CD4-positive, alpha-beta T cell (primary cell): ENCODE results near the gene DIPK1B. TPM values are rescaled to one million over a fixed set of nuclear protein-coding genes. Genes with fewer than 3 reads are reported as not detected.

Experiments used
- ATAC-seq: fragments of 200-7000 bp; cut with Tn5 transposase; one replicate; pipeline ENCODE4 v1.10.0; 2022; ENCODE audit warnings: mild to moderate bottlenecking; ENCODE audit not compliant: poor library complexity
- CTCF ChIA-PET: fragments of 350-600 bp; sonication (Branson Sonifier 250); formaldehyde crosslinking; loops from one replicate; lab custom pipeline; 2021; ENCODE audit warnings: antibody characterized with exemption, inconsistent platforms; lab: Charles Lee
- POLR2A ChIA-PET: fragments of 350-600 bp; sonication (Branson Sonifier 250); formaldehyde crosslinking; loops from one replicate; lab custom pipeline; 2021; ENCODE audit warnings: antibody characterized with exemption, inconsistent platforms; lab: Charles Lee
- DNase-seq, 14 experiments: peaks; one replicate each; pipeline ENCODE4 v3.0.0-alpha.2; 2013 to 2020; ENCODE audit warnings: mixed read lengths in 2 of 14
- H3K27ac ChIP-seq, 2 donors: one replicate each; pipeline versions ENCODE4 v1.5.1 to v1.7.0; 2013; ENCODE audit warnings: low read length in 2 of 2, low read depth in 1 of 2, mild to moderate bottlenecking in 1 of 2
- H3K27me3 ChIP-seq, 2 experiments: 1 replicate in 1 of 2; 2 replicates in 1 of 2; pipeline versions ENCODE4 v1.6.1 to v1.7.0; 2013; ENCODE audit warnings: low read length in 2 of 2, control low read depth in 1 of 2, mild to moderate bottlenecking in 1 of 2, moderate library complexity in 1 of 2; ENCODE audit not compliant: insufficient read depth in 2 of 2, control insufficient read depth in 1 of 2
- H3K36me3 ChIP-seq: one replicate; pipeline ENCODE4 v1.6.1; 2013; ENCODE audit warnings: low read length, control low read depth; ENCODE audit not compliant: insufficient read depth
- H3K4me1 ChIP-seq: one replicate; pipeline ENCODE4 v1.6.1; 2013; ENCODE audit warnings: low read length, control low read depth; ENCODE audit not compliant: insufficient read depth
- H3K4me3 ChIP-seq: one replicate; pipeline ENCODE4 v1.5.1; 2013; ENCODE audit warnings: mild to moderate bottlenecking, low read length, moderate library complexity
- H3K9me3 ChIP-seq, 2 experiments: 1 replicate in 1 of 2; 2 replicates in 1 of 2; pipeline versions ENCODE4 v1.6.1 to v1.7.0; 2013; ENCODE audit warnings: low read length in 2 of 2, mild to moderate bottlenecking in 2 of 2, control low read depth in 1 of 2, moderate library complexity in 1 of 2; ENCODE audit not compliant: control insufficient read depth in 1 of 2, insufficient read depth in 1 of 2
- H3K27ac Mint-ChIP-seq: one replicate; pipeline ENCODE4 v1.8.0; 2020; ENCODE audit warnings: mixed read lengths
- H3K27me3 Mint-ChIP-seq: one replicate; pipeline ENCODE4 v1.8.0; 2021; ENCODE audit warnings: mixed read lengths
- H3K36me3 Mint-ChIP-seq: one replicate; pipeline ENCODE4 v1.8.0; 2021; ENCODE audit warnings: low read depth, mixed read lengths
- H3K4me1 Mint-ChIP-seq: one replicate; pipeline ENCODE4 v1.8.0; 2021; ENCODE audit warnings: low read depth, mixed read lengths
- H3K4me3 Mint-ChIP-seq: one replicate; pipeline ENCODE4 v1.8.0; 2020; ENCODE audit warnings: mild to moderate bottlenecking, mixed read lengths
- H3K9me3 Mint-ChIP-seq: one replicate; pipeline ENCODE4 v1.8.0; 2020; ENCODE audit warnings: mixed read lengths
- intact Hi-C, 2 experiments: fragments of 100-400 bp; cut with DNase I in 1 of 2; cut with micrococcal nuclease in 1 of 2; formaldehyde crosslinking; loops; one replicate each; pipeline versions ENCODE4 v1.15.1 to v1.9.0; 2023 to 2025; cut with DNase I, micrococcal nuclease
- total RNA-seq, 174 experiments: library from RNA in 2 of 174; stranded (reverse) in 2 of 174; gene quantifications; one replicate each; pipeline ENCODE4 v1.2.3 and lab custom pipeline; 2021 to 2026
- TF ChIP-seq, protein P1 (sequence below): fragments of 200-600 bp; IDR thresholded peaks from one replicate; pipeline ENCODE4 v1.8.0; 2022; ENCODE audit warnings: antibody characterized with exemption, mild to moderate bottlenecking

DIPK1B gene
- total RNA-seq, 2 experiments from 2014 or later: 0.11 TPM; not detected in 1

DNA sequence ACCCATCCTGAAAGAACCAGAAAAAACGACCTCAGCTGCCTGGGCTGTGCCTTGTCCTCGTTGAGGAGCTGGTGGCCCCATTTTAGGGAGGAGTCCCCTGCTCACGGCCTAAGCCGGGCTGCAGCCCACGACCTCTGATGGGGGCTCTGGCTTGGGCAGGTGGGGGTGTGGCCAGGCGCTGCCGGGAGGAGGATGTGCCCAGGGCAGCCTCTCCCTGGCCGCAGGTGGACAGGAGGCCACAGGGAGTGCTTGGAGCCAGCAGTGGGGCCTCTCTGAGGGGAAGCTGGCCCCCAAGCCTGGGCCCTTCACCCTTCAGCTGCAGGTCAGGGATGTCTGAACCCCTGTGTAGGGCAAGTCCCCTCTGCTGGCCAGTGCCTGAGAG is 2.5 kb downstream of the DIPK1B start:
- no peak overlapping the region for H3K27ac ChIP-seq
- H3K27me3 ChIP-seq: peaks cover 35 to 37% of the 10 kb centered on the region in 2 experiments
- H3K4me3 ChIP-seq: no peak overlapping the region
- peaks cover 0 to 18% of the 10 kb centered on the region in 2 experiments for H3K9me3 ChIP-seq
- no peaks in the 10 kb centered on the region for H3K36me3 ChIP-seq
- ChIA-PET POLR2A (interaction anchor here (2.0 to 2.1 kb wide), 2 partner anchors 8 to 13 kb away, joined by 10 to 12 read pairs; no protein-coding TSS in a partner anchor), CTCF (interaction anchor here (1.4 kb wide), 1 partner anchor 12 kb away, joined by 4 read pairs; no protein-coding TSS in a partner anchor)
- intact Hi-C loops: no loop called here
- Mint-ChIP-seq H3K9me3 (no peaks in the 10 kb centered on the region), H3K4me3 (no peak overlapping the region), H3K27me3 (peaks cover 39% of the 10 kb centered on the region), H3K36me3 (no peaks in the 10 kb centered on the region), H3K4me1 (no peaks in the 10 kb centered on the region), H3K27ac (no peak overlapping the region)
- ATAC-seq (no peak), DNase-seq (peak in 1 of 14 experiments; percentile 17)
- TF ChIP-seq, protein P1, sequence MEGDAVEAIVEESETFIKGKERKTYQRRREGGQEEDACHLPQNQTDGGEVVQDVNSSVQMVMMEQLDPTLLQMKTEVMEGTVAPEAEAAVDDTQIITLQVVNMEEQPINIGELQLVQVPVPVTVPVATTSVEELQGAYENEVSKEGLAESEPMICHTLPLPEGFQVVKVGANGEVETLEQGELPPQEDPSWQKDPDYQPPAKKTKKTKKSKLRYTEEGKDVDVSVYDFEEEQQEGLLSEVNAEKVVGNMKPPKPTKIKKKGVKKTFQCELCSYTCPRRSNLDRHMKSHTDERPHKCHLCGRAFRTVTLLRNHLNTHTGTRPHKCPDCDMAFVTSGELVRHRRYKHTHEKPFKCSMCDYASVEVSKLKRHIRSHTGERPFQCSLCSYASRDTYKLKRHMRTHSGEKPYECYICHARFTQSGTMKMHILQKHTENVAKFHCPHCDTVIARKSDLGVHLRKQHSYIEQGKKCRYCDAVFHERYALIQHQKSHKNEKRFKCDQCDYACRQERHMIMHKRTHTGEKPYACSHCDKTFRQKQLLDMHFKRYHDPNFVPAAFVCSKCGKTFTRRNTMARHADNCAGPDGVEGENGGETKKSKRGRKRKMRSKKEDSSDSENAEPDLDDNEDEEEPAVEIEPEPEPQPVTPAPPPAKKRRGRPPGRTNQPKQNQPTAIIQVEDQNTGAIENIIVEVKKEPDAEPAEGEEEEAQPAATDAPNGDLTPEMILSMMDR: no peak
- H3K4me1 ChIP-seq: peaks cover 24% of the 10 kb centered on the region

DNA sequence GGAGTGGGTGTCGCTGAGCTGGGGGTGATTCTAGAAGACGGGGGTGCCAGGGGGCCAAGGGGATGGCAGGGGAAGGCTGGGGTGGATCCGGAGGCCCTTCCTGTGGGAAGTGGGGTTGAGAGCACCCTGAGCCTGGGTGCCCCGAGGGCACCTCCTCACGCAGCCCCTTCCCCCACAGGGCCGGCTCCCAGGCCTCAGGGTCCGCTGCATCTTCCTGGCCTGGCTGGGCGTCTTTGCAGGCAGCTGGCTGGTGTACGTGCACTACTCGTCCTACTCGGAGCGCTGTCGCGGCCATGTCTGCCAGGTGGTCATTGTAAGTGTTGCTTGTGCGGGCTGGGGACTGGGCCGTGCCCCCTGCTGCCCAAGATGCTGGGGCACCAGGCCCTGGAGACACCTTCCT is 5.0 kb downstream of the DIPK1B start:
- ChIA-PET POLR2A (interaction anchor here (1.4 kb wide), 1 partner anchor 11 kb away, joined by 3 read pairs; no protein-coding TSS in a partner anchor), CTCF (no interaction called here)
- H3K4me1 Mint-ChIP-seq: no peaks in the 10 kb centered on the region
- H3K9me3 ChIP-seq: peaks cover 0 to 18% of the 10 kb centered on the region in 2 experiments
- intact Hi-C loops: no loop called here
- H3K36me3 ChIP-seq: peaks cover 10% of the 10 kb centered on the region
- TF ChIP-seq, protein P1: no peak
- no peak overlapping the region for H3K27ac Mint-ChIP-seq
- peaks cover 18% of the 10 kb centered on the region for H3K4me1 ChIP-seq
- ATAC-seq (no peak), DNase-seq (peak in 1 of 14 experiments; percentile 21)
- peaks cover 6% of the 10 kb centered on the region for H3K36me3 Mint-ChIP-seq
- peaks cover 21% of the 10 kb centered on the region for H3K27me3 Mint-ChIP-seq
- H3K27ac ChIP-seq: no peak overlapping the region
- H3K4me3 Mint-ChIP-seq: no peak overlapping the region
- no peaks in the 10 kb centered on the region for H3K9me3 Mint-ChIP-seq
- H3K27me3 ChIP-seq: peaks cover 18 to 24% of the 10 kb centered on the region in 2 experiments
- no peak overlapping the region for H3K4me3 ChIP-seq

DNA sequence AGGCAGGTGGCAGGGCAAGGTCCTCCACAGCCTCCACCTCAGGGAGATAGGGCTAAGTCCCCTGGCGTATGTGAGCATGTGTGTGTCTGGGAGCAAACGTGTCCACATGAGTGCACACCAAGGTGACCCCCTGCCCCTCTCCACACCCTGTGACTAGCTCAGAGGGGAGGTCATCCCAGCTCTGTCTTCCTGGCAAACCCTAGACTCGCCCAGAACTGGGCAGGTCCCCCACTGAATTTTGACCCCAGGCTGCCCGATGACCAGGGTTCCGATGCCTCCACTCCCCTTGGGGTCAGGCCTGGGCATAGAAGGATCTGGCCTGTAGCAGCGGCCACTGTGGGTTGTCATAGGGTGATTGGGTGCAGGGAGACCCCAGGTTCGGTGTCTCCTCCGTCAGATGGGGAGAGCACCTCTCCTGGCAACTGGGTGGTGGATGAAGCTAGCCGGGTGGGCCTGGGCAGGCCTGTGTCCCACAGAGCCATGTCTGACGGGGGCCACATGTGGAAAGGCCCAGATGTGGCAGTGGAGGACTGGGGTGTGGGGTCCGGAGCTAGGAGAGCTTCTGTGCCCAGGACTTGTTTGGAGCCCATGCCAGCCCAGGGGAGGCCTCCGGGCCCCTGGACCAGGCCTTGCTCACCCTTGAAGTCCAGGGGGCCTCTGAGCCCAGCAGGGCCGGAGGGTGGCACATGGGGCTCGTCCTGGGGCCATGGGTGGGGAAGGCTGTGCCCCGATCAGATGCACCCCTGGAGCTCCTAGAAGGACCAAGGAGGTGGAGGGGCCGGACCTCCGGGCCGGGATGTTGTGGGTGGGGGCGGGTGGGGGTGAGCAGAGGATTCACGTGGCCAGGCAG is 6.2 kb downstream of the DIPK1B start:
- peaks cover 21% of the 10 kb centered on the region for H3K36me3 ChIP-seq
- intact Hi-C loops: no loop called here
- H3K27ac Mint-ChIP-seq: no peak overlapping the region
- peaks cover 1% of the 10 kb centered on the region for H3K4me1 Mint-ChIP-seq
- no peak overlapping the region for H3K27ac ChIP-seq
- ChIA-PET POLR2A (no interaction called here), CTCF (no interaction called here)
- H3K4me1 ChIP-seq: peaks cover 10% of the 10 kb centered on the region
- TF ChIP-seq, protein P1: no peak
- peaks cover 14% of the 10 kb centered on the region for H3K36me3 Mint-ChIP-seq
- no peak overlapping the region for H3K4me3 Mint-ChIP-seq
- peaks cover 16% of the 10 kb centered on the region for H3K27me3 Mint-ChIP-seq
- no peak overlapping the region for H3K4me3 ChIP-seq
- peaks cover 0 to 11% of the 10 kb centered on the region in 2 experiments for H3K9me3 ChIP-seq
- no peaks in the 10 kb centered on the region for H3K9me3 Mint-ChIP-seq
- peaks cover 9 to 14% of the 10 kb centered on the region in 2 experiments for H3K27me3 ChIP-seq
- DNase-seq (peak in 1 of 14 experiments; percentile 34), ATAC-seq (no peak)
